MM.1S (cell line): ENCODE measurements around the gene HYOU1.

Source experiments
- DNase-seq: peaks from one replicate; pipeline ENCODE4 v3.0.0-alpha.2; 2015
- H2AFZ ChIP-seq: fragments of 300-600 bp; sonication (generic); 2 replicates; pipeline ENCODE4 v1.6.0; 2016; ENCODE audit warnings: antibody characterized with exemption, low read length
- H3F3A ChIP-seq: fragments of 300-600 bp; sonication (generic); 2 replicates; pipeline ENCODE4 v1.6.1; 2016; ENCODE audit warnings: mild to moderate bottlenecking, antibody characterized with exemption, low read length, moderate library complexity, mixed read lengths; ENCODE audit not compliant: insufficient read depth
- H3K27ac ChIP-seq: fragments of 300-600 bp; sonication (generic); 2 replicates; pipeline ENCODE4 v1.5.1; 2016; ENCODE audit warnings: mild to moderate bottlenecking, low read length
- H3K27me3 ChIP-seq: fragments of 300-600 bp; sonication (generic); replicated peaks from 2 replicates; pipeline ENCODE4 v1.6.0; 2016; ENCODE audit warnings: low read length; ENCODE audit not compliant: insufficient read depth
- H3K36me3 ChIP-seq: fragments of 300-600 bp; sonication (generic); replicated peaks from 2 replicates; pipeline ENCODE4 v1.6.1; 2016; ENCODE audit warnings: mild to moderate bottlenecking, low read length, mixed read lengths; ENCODE audit not compliant: insufficient read depth
- H3K4me1 ChIP-seq: fragments of 300-600 bp; sonication (generic); 2 replicates; pipeline ENCODE4 v1.6.1; 2016; ENCODE audit warnings: low read length, mixed read lengths
- H3K4me2 ChIP-seq: fragments of 300-600 bp; sonication (generic); 2 replicates; pipeline ENCODE4 v1.6.0; 2016; ENCODE audit warnings: low read depth, low read length
- H3K4me3 ChIP-seq: fragments of 300-600 bp; sonication (generic); 2 replicates; pipeline ENCODE4 v1.5.1; 2016; ENCODE audit warnings: low read length, mixed read lengths
- H3K79me2 ChIP-seq: fragments of 300-600 bp; sonication (generic); 2 replicates; pipeline ENCODE4 v1.6.1; 2016; ENCODE audit warnings: mixed run types, low read length, mixed read lengths
- H3K9ac ChIP-seq: fragments of 300-600 bp; sonication (generic); 2 replicates; pipeline ENCODE4 v1.6.1; 2016; ENCODE audit warnings: low read length, mixed read lengths
- H3K9me2 ChIP-seq: fragments of 300-600 bp; sonication (generic); replicated peaks from 2 replicates; pipeline ENCODE4 v1.6.1; 2016; ENCODE audit warnings: mild to moderate bottlenecking, low read length, mixed read lengths; ENCODE audit not compliant: insufficient read depth
- H3K9me3 ChIP-seq: fragments of 300-600 bp; sonication (generic); replicated peaks from 2 replicates; pipeline ENCODE4 v1.6.1; 2016; ENCODE audit warnings: mild to moderate bottlenecking, low read length, mixed read lengths; ENCODE audit not compliant: insufficient read depth
- H4K20me1 ChIP-seq: fragments of 300-600 bp; sonication (generic); 2 replicates; pipeline ENCODE4 v1.6.1; 2016; ENCODE audit warnings: mild to moderate bottlenecking, low read length, moderate library complexity, mixed read lengths; ENCODE audit not compliant: insufficient read depth
- EZH2 ChIP-seq: fragments of 300-600 bp; sonication (generic); optimal IDR thresholded peaks from 2 replicates; pipeline ENCODE3; 2017; ENCODE audit warnings: low read depth, mild to moderate bottlenecking, antibody characterized with exemption, low read length, mixed read lengths
- EZH2phosphoT487 ChIP-seq: fragments of 300-600 bp; sonication (generic); IDR thresholded peaks from 2 replicates; pipeline ENCODE4 v1.6.1; 2018; ENCODE audit warnings: antibody characterized with exemption, low read length
- TF ChIP-seq, protein P1 (sequence below): fragments of 300-600 bp; sonication (generic); IDR thresholded peaks from 2 replicates; pipeline ENCODE4 v1.5.1; 2016; ENCODE audit warnings: antibody characterized with exemption, low read length, mixed read lengths

The HYOU1 gene

GRCh38 chr11:119099711-119100110, 42.7 kb upstream of the HYOU1 start:
- Histone ChIP-seq H3K4me2 (peak overlapping the region; percentile 99), H3K79me2 (peaks cover 39% of the 10 kb centered on the region), H3K9me2 (no peaks in the 10 kb centered on the region), H2AFZ (no peak overlapping the region), H3K4me1 (peaks cover 32% of the 10 kb centered on the region), H3K36me3 (no peaks in the 10 kb centered on the region), H4K20me1 (no peaks in the 10 kb centered on the region), H3K9me3 (no peaks in the 10 kb centered on the region), H3K4me3 (no peak overlapping the region), H3K27me3 (no peaks in the 10 kb centered on the region), H3F3A (peaks cover 31% of the 10 kb centered on the region), H3K9ac (no peak overlapping the region), H3K27ac (no peak overlapping the region)
- TF ChIP-seq EZH2phosphoT487: no peak
- TF ChIP-seq EZH2: no peak
- TF ChIP-seq, protein P1, sequence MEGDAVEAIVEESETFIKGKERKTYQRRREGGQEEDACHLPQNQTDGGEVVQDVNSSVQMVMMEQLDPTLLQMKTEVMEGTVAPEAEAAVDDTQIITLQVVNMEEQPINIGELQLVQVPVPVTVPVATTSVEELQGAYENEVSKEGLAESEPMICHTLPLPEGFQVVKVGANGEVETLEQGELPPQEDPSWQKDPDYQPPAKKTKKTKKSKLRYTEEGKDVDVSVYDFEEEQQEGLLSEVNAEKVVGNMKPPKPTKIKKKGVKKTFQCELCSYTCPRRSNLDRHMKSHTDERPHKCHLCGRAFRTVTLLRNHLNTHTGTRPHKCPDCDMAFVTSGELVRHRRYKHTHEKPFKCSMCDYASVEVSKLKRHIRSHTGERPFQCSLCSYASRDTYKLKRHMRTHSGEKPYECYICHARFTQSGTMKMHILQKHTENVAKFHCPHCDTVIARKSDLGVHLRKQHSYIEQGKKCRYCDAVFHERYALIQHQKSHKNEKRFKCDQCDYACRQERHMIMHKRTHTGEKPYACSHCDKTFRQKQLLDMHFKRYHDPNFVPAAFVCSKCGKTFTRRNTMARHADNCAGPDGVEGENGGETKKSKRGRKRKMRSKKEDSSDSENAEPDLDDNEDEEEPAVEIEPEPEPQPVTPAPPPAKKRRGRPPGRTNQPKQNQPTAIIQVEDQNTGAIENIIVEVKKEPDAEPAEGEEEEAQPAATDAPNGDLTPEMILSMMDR: no peak
- DNase-seq: no peak

DNA sequence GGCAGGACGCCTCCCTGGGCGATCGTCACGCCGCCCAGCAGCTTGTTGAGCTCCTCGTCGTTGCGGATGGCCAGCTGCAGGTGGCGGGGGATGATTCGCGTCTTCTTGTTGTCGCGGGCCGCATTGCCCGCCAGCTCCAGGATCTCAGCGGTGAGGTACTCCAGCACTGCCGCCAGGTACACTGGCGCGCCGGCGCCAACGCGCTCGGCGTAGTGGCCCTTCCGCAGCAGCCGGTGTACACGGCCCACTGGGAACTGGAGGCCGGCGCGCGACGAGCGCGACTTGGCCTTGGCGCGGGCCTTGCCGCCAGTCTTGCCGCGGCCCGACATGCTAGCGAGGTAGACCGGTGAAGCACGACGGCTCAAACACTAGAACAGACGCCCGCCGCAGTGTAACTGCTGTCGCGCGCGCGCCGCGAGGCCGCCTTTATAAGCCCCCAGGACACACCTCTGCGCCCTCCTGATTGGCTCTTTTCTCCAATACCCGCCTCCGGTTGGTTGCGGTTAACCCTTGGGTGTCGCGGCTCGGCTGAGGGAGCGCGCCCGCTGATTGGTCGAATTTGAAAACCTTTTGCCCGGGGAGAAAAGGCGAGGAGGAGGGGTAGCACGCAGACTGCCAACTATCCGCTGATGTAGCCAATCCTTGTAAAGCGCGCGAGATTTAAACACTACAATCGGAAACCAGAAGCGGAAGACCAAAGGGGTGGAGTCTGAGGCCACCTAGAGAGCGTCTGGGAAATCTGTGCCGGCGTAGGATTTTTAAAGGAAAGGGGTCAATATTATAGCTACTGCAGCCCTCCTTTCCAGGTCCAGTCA, 38.3 kb upstream of the HYOU1 start:
- peak; percentile 100 for DNase-seq
- Histone ChIP-seq H3K9ac (peak overlapping the region; percentile 84), H3K27ac (peak overlapping the region; percentile 65; the same call in 1 of the 2 replicates), H4K20me1 (peaks cover 13% of the 10 kb centered on the region), H3K4me1 (peaks cover 30% of the 10 kb centered on the region), H3K9me3 (no peaks in the 10 kb centered on the region), H3K4me3 (peak overlapping the region; percentile 74), H2AFZ (no peak overlapping the region), H3K79me2 (peaks cover 41% of the 10 kb centered on the region), H3K9me2 (no peaks in the 10 kb centered on the region), H3K36me3 (0 out of 2 replicates have a peak, but pooled peaks cover 5% of the 10 kb centered on the region), H3F3A (peaks cover 54% of the 10 kb centered on the region), H3K27me3 (no peaks in the 10 kb centered on the region), H3K4me2 (peak overlapping the region; percentile 97)
- TF ChIP-seq EZH2phosphoT487 (no peak), EZH2 (no peak)
- TF ChIP-seq, protein P1: no peak

GRCh38 chr11:119094816-119095065, 37.7 kb upstream of the HYOU1 start:
- peaks cover 36% of the 10 kb centered on the region for H3K79me2 ChIP-seq
- no peak for TF ChIP-seq EZH2phosphoT487
- TF ChIP-seq EZH2: no peak
- TF ChIP-seq, protein P1: peak; percentile 58
- peaks cover 54% of the 10 kb centered on the region for H3F3A ChIP-seq
- H3K9me2 ChIP-seq: no peaks in the 10 kb centered on the region
- H2AFZ ChIP-seq: no peak overlapping the region
- H4K20me1 ChIP-seq: peaks cover 13% of the 10 kb centered on the region
- H3K9me3 ChIP-seq: no peaks in the 10 kb centered on the region
- peak overlapping the region; percentile 65; the same call in 1 of the 2 replicates for H3K27ac ChIP-seq
- H3K4me2 ChIP-seq: peak overlapping the region; percentile 97
- peak overlapping the region; percentile 74 for H3K4me3 ChIP-seq
- H3K36me3 ChIP-seq: 0 out of 2 replicates have a peak, but pooled peaks cover 5% of the 10 kb centered on the region
- no peaks in the 10 kb centered on the region for H3K27me3 ChIP-seq
- peak overlapping the region; percentile 84 for H3K9ac ChIP-seq
- peaks cover 30% of the 10 kb centered on the region for H3K4me1 ChIP-seq
- peak; percentile 68 for DNase-seq
